HG02588 (cell line): ENCODE data around the gene SLC2A9.

ENCODE experiments used
- ATAC-seq: cut with Tn5 transposase; IDR thresholded peaks from one replicate; pipeline ENCODE4 v1.9.1; 2021; ENCODE audit warnings: mild to moderate bottlenecking, moderate library complexity; ENCODE audit not compliant: unreplicated experiment

Gene SLC2A9

GRCh38 chr4:9898596-9899305, 122.5 kb downstream of the SLC2A9 start:
- ATAC-seq: no peak

GRCh38 chr4:9895333-9895705, 126.0 kb downstream of the SLC2A9 start:
- no peak for ATAC-seq

- no peak for ATAC-seq
Observed at GRCh38 chr4:9894644-9895332, 126.5 kb downstream of the SLC2A9 start.

GRCh38 chr4:9893329-9894108, 127.8 kb downstream of the SLC2A9 start:
- no peak for ATAC-seq

GRCh38 chr4:9891740-9892139, 129.6 kb downstream of the SLC2A9 start:
- no peak for ATAC-seq

- ATAC-seq: no peak
Observed at GRCh38 chr4:9891056-9891455, 130.2 kb downstream of the SLC2A9 start.

GRCh38 chr4:9889306-9889705, 132.0 kb downstream of the SLC2A9 start:
- no peak for ATAC-seq

GRCh38 chr4:9885958-9886357, 135.3 kb downstream of the SLC2A9 start:
- no peak for ATAC-seq

- ATAC-seq: no peak
Observed at GRCh38 chr4:9880406-9881197, 140.7 kb downstream of the SLC2A9 start.

GRCh38 chr4:9877123-9877522, 144.2 kb downstream of the SLC2A9 start:
- ATAC-seq: no peak

GRCh38 chr4:9875516-9875915, 145.8 kb downstream of the SLC2A9 start:
- ATAC-seq: no peak

- no peak for ATAC-seq
Observed at GRCh38 chr4:9874385-9874784, 146.9 kb downstream of the SLC2A9 start.

GRCh38 chr4:9870165-9870790, 151.0 kb downstream of the SLC2A9 start:
- ATAC-seq: no peak

- ATAC-seq: no peak
Observed at GRCh38 chr4:9867751-9868425, 153.4 kb downstream of the SLC2A9 start.

- ATAC-seq: no peak
Observed at GRCh38 chr4:9866931-9867330, 154.4 kb downstream of the SLC2A9 start.

- no peak for ATAC-seq
Observed at GRCh38 chr4:9861561-9861960, 159.7 kb downstream of the SLC2A9 start.

GRCh38 chr4:9859810-9860209, 161.5 kb downstream of the SLC2A9 start:
- ATAC-seq: no peak

GRCh38 chr4:9849538-9849920, 171.8 kb downstream of the SLC2A9 start:
- no peak for ATAC-seq

GRCh38 chr4:9847968-9848748, 173.1 kb downstream of the SLC2A9 start:
- no peak for ATAC-seq
